Caco-2 (cell line): ENCODE measurements around the gene SUSD2. TPM values are rescaled to one million over a fixed set of nuclear protein-coding genes. Genes with fewer than 3 reads are reported as not detected.

Experiments used
- BruUV-seq: library from RNA; stranded (reverse); fragments of 400-500 nt; replicated peaks from 2 replicates; lab custom pipeline; 2021; lab: Mats Ljungman, UMichigan
- CTCF ChIA-PET: fragments of 300-600 bp; sonication (Branson Sonifier 250); formaldehyde crosslinking; loops from one replicate; lab custom pipeline; 2022; ENCODE audit warnings: antibody characterized with exemption; lab: Charles Lee
- POLR2A ChIA-PET: fragments of 300-600 bp; sonication (Branson Sonifier 250); formaldehyde crosslinking; loops from one replicate; lab custom pipeline; 2022; ENCODE audit warnings: antibody characterized with exemption; lab: Charles Lee
- DNase-seq, 2 experiments: peaks; one replicate each; pipeline versions ENCODE4 v3.0.0 to v3.0.0-alpha.2; 2020 to 2022
- H3K27me3 ChIP-seq: replicated peaks from 2 replicates; pipeline ENCODE4 v1.6.0; 2011; ENCODE audit warnings: low read length; ENCODE audit not compliant: control insufficient read depth, insufficient read depth
- H3K36me3 ChIP-seq: 2 replicates; pipeline ENCODE4 v1.5.1; 2011; ENCODE audit warnings: low read length; ENCODE audit not compliant: control insufficient read depth, insufficient read depth
- H3K4me1 ChIP-seq: fragments of 250-450 bp; sonication (Bioruptor Pico); 2 replicates; pipeline ENCODE4 v1.5.1; 2020; ENCODE audit warnings: mild to moderate bottlenecking
- H3K4me3 ChIP-seq: 2 replicates; pipeline ENCODE4 v1.5.1; 2011; ENCODE audit warnings: low read depth, mild to moderate bottlenecking, control low read depth, low read length
- H3K9me3 ChIP-seq: fragments of 250-450 bp; sonication (Bioruptor Pico); 2 replicates; pipeline ENCODE4 v1.5.1; 2020; ENCODE audit warnings: mild to moderate bottlenecking, moderate library complexity
- H3K27ac Mint-ChIP-seq: one replicate; pipeline ENCODE4 v1.8.0; 2022; ENCODE audit warnings: mixed read lengths; ENCODE audit not compliant: unreplicated experiment
- H3K27me3 Mint-ChIP-seq: one replicate; pipeline ENCODE4 v1.8.0; 2022; ENCODE audit warnings: mixed read lengths; ENCODE audit not compliant: insufficient read depth, unreplicated experiment
- H3K36me3 Mint-ChIP-seq: one replicate; pipeline ENCODE4 v1.8.0; 2022; ENCODE audit warnings: mild to moderate bottlenecking, mixed read lengths; ENCODE audit not compliant: insufficient read depth, unreplicated experiment
- H3K4me1 Mint-ChIP-seq: one replicate; pipeline ENCODE4 v1.8.0; 2022; ENCODE audit warnings: low read depth, mixed read lengths; ENCODE audit not compliant: unreplicated experiment
- H3K4me3 Mint-ChIP-seq: one replicate; pipeline ENCODE4 v1.8.0; 2022; ENCODE audit warnings: mild to moderate bottlenecking, moderate library complexity, mixed read lengths; ENCODE audit not compliant: unreplicated experiment
- H3K9me3 Mint-ChIP-seq: one replicate; pipeline ENCODE4 v1.8.0; 2022; ENCODE audit warnings: mixed read lengths; ENCODE audit not compliant: unreplicated experiment
- CTCF ChIP-seq, 2 experiments: fragments of 200-600 bp in 1 of 2; IDR thresholded peaks; 1 replicate in 1 of 2; 2 replicates in 1 of 2; pipeline versions ENCODE4 v1.5.1 to v1.8.0; 2011 to 2022; ENCODE audit warnings: antibody characterized with exemption in 1 of 2, control low read depth in 1 of 2, inconsistent platforms in 1 of 2, low read depth in 1 of 2, low read length in 1 of 2, mild to moderate bottlenecking in 1 of 2, moderate library complexity in 1 of 2; ENCODE audit not compliant: insufficient read depth in 1 of 2, severe bottlenecking in 1 of 2, unreplicated experiment in 1 of 2
- intact Hi-C: fragments of 100-400 bp; cut with micrococcal nuclease; formaldehyde crosslinking; loops from one replicate; pipeline ENCODE4 v1.10.0; 2022; ENCODE audit not compliant: unreplicated experiment
- total RNA-seq: library from RNA; stranded (reverse); gene quantifications from 2 replicates; pipeline ENCODE4 v1.2.3, GENCODE V29; 2022

The SUSD2 gene
- total RNA-seq, 1 experiment from 2014 or later: 7.0 TPM

DNA sequence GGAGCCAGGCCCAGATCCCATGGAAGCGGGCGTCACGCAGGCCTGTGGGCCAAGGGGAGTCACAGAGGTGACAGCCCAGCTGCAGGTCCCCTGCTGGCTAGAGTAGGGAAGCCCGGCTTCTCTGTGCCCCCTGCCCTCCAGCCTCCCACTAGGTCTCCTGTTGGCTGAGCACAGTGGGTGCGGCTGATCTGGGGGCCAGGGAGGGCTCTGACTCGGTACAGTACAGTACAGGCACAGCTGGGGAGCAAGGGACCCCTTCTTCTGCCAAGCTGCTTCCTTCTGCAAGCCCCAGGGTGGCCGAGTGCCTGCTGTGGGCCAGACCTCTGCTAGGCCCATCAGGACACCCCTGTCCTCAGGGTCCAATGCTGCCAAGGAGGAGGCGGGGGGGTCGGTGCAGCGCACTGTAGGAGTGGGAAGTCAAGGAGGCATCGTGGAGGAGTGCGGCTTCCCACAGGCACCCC lies 10.1 kb downstream of the SUSD2 start:
- Histone ChIP-seq H3K36me3 (no peaks in the 10 kb centered on the region), H3K4me3 (no peak overlapping the region), H3K27me3 (no peaks in the 10 kb centered on the region), H3K4me1 (peaks cover 32% of the 10 kb centered on the region), H3K9me3 (peaks cover 4% of the 10 kb centered on the region; the same call in 1 of the 2 replicates)
- H3K9me3 Mint-ChIP-seq: no peaks in the 10 kb centered on the region
- TF ChIP-seq CTCF (IDR thresholded peaks at IDR 0.05; ENCODE audit: insufficient read depth in 1 of 2, low read depth in 1 of 2, low read length in 1 of 2, severe bottlenecking in 1 of 2, unreplicated experiment in 1 of 2): peak in 1 of 2 experiments; percentile 27
- no peak overlapping the region for H3K27ac Mint-ChIP-seq
- no peak overlapping the region for H3K4me3 Mint-ChIP-seq
- peaks cover 10% of the 10 kb centered on the region for H3K36me3 Mint-ChIP-seq
- CTCF ChIA-PET: interaction anchor here (1.7 kb wide), 1 partner anchor 56 kb away, joined by 4 read pairs; no protein-coding TSS in a partner anchor
- intact Hi-C loops: no loop called here
- no TSS peak for BruUV-seq
- H3K27me3 Mint-ChIP-seq: no peaks in the 10 kb centered on the region
- DNase-seq: no peak
- peaks cover 32% of the 10 kb centered on the region for H3K4me1 Mint-ChIP-seq
- POLR2A ChIA-PET: no interaction called here

DNA sequence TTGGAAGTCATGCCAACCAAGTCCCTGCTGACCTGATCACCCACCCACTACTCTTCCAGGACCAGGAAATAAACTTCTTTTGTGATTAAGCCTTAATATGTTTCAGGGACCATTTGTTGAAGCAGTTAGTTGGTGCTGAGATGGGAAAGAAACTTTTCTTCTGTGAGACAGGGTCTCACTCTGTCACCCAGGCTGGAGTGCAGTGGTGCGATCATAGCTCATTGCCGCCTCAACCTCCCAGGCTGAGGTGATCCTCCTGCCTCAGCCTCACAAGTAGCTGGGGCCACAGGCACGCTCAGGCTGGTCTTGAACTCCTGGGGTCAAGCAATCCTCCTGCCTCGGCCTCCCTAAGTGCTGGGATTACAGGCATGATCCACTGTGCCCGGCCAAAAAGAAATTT lies 10.6 kb downstream of the SUSD2 start:
- no peak overlapping the region for H3K4me3 ChIP-seq
- BruUV-seq: no TSS peak
- H3K9me3 ChIP-seq: peaks cover 4% of the 10 kb centered on the region; the same call in 1 of the 2 replicates
- DNase-seq: no peak
- H3K36me3 ChIP-seq: no peaks in the 10 kb centered on the region
- H3K4me1 ChIP-seq: peaks cover 37% of the 10 kb centered on the region
- no peak overlapping the region for H3K27ac Mint-ChIP-seq
- no peaks in the 10 kb centered on the region for H3K27me3 Mint-ChIP-seq
- peaks cover 10% of the 10 kb centered on the region for H3K36me3 Mint-ChIP-seq
- POLR2A ChIA-PET: no interaction called here
- CTCF ChIA-PET: interaction anchor here (1.7 kb wide), 1 partner anchor 56 kb away, joined by 4 read pairs; no protein-coding TSS in a partner anchor
- no peak for TF ChIP-seq CTCF (IDR thresholded peaks at IDR 0.05; ENCODE audit: insufficient read depth in 1 of 2, low read depth in 1 of 2, low read length in 1 of 2, severe bottlenecking in 1 of 2, unreplicated experiment in 1 of 2)
- no peak overlapping the region for H3K4me3 Mint-ChIP-seq
- no peaks in the 10 kb centered on the region for H3K9me3 Mint-ChIP-seq
- peaks cover 32% of the 10 kb centered on the region for H3K4me1 Mint-ChIP-seq
- intact Hi-C loops: no loop called here
- no peaks in the 10 kb centered on the region for H3K27me3 ChIP-seq

DNA sequence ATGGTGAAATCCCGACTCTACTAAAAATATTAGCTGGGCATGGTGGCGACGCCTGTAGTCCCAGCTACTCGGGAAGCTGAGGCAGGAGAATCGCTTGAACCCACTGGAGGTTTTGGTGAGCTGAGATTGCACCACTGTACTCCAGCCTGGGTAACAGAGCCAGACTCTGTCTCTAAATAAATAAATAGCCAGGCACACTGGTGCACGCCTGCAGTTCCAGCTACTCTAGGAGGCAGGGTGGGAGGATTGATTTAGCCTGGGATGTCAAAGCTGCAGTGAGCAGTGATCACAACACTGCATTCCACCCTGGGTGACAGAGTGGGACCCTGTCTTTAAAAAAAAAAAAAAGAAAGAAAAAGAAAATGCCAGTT lies 17.4 kb downstream of the SUSD2 start:
- H3K4me3 Mint-ChIP-seq: no peak overlapping the region
- POLR2A ChIA-PET: no interaction called here
- BruUV-seq: no TSS peak
- no peak overlapping the region for H3K4me3 ChIP-seq
- CTCF ChIA-PET: interaction anchor here (0.8 to 1.2 kb wide), 2 partner anchors 9 to 44 kb away, joined by 3 to 9 read pairs; no protein-coding TSS in a partner anchor
- peak overlapping the region; percentile 73 for H3K27ac Mint-ChIP-seq
- no peak for DNase-seq
- no peaks in the 10 kb centered on the region for H3K27me3 ChIP-seq
- TF ChIP-seq CTCF (IDR thresholded peaks at IDR 0.05; ENCODE audit: insufficient read depth in 1 of 2, low read depth in 1 of 2, low read length in 1 of 2, severe bottlenecking in 1 of 2, unreplicated experiment in 1 of 2): no peak
- H3K36me3 ChIP-seq: no peaks in the 10 kb centered on the region
- intact Hi-C loops: no loop called here
- H3K27me3 Mint-ChIP-seq: no peaks in the 10 kb centered on the region
- peaks cover 21% of the 10 kb centered on the region for H3K4me1 Mint-ChIP-seq
- no peaks in the 10 kb centered on the region for H3K9me3 ChIP-seq
- no peaks in the 10 kb centered on the region for H3K9me3 Mint-ChIP-seq
- H3K36me3 Mint-ChIP-seq: no peaks in the 10 kb centered on the region
- H3K4me1 ChIP-seq: peaks cover 70% of the 10 kb centered on the region
